GM19023 (cell line): ENCODE results near the gene CACNA1B.
A peak's percentile ranks its signal among the peaks of the same experiment; 100 is the strongest.
"Not testable (repeated sequence)": the region's sequence is repeated elsewhere in the genome, so short reads cannot be mapped to it uniquely, and the experiment has no call there.

ENCODE experiments used
- ATAC-seq: cut with Tn5 transposase; IDR thresholded peaks from one replicate; pipeline ENCODE4 v1.9.1; 2021; ENCODE audit warnings: mild to moderate bottlenecking, moderate library complexity; ENCODE audit not compliant: unreplicated experiment

The CACNA1B gene

DNA sequence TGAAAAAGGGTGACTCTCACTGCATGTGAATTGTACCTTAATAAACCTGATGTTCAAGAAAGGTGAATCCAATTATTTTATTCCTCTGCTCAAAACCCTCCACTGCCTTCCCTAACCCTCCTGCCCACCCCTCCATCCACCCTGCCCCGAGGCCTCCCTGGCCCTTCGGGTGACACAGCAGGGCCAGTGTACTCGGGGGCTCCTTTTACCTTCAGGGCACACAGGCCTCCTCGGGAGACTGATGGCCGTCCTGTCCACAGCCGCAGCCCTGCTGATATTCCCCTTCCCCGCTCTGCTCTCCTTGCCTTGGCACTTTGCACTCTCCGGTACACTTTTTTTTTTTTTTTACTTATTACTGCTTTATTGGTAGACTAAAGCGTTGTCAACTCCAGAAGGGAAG lies 234.0 kb downstream of the CACNA1B start:
- no peak for ATAC-seq

DNA sequence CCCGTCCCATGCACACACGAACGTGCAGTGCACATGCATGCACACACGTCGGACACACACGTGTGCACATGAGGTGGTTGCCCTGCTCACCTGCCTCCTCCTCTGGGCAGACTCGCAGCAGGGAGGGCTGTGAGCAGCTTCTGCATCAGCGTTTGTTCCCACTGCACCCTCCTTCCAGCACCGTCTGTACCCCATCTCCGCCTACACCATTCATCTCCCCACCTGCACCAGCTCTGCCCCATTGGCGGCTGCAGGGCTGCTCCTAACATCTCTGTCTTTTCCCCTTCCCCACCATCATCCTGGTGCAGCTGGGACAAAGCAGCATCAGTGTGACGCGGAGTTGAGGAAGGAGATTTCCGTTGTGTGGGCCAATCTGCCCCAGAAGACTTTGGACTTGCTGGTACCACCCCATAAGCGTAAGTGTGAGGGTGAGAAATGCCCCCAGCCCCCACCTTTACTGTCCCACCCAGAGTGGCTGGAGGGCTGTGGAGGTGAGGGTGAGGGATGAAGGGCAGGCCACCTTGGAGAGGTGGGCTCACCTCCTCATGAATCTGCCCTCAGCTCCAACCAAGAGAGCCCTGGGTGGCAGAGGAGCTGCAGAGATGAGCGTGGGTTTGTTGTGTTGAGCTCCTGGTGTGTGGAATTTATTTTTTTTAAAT lies 234.6 kb downstream of the CACNA1B start:
- no peak for ATAC-seq

DNA sequence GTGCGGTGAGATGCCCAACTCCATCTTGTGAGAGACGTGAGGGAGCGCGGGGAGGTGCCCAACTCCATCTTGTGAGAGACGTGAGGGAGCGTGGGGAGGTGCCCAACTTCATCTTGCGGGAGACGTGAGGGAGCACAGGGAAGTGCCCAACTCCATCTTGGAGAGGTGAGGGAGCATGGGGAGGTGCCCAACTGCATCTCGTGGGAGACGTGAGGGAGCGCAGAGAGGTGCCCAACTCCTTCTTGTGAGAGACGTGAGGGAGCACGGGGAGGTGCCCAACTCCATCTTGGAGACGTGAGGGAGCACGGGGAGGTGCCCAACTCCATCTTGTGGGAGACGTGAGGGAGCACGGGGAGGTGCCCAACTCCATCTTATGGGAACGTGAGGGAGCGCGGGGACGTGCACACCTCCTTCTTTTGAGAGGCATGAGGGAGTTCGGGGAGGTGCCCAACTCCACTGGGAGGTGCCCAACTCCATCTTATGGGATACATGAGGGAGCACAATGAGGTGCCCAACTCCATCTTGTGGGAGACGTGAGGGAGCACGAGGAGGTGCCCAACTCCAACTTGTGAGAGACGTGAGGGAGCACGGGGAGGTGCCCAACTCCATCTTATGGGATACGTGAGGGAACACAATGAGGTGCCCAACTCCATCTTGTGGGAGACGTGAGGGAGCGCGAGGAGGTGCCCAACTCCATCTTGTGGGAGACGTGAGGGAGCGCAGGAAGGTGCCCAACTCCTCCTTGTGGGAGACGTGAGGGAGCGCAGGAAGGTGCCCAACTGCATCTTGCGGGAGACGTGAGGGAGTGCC lies 235.4 kb downstream of the CACNA1B start:
- ATAC-seq = no peak

DNA sequence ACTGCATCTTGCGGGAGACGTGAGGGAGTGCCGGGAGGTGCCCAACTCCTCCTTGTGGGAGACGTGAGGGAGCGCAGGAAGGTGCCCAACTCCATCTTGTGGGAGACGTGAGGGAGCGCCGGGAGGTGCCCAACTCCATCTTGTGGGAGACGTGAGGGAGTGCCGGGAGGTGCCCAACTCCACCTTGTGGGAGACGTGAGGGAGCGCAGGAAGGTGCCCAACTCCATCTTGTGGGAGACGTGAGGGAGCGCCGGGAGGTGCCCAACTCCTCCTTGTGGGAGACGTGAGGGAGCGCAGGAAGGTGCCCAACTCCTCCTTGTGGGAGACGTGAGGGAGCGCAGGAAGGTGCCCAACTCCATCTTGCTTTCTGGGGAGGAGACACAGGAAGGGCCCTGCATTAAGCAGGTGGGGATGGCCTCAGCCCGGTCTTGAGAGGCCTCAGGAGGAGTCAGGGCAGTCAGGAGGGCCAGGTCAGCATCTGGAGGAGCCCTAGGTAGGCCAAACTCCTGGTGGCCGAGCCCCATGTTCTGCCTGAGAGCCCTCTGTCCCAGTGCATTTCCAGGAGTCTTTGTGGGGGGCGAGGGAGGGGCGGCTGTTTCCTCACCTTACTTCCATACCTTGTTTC lies 236.2 kb downstream of the CACNA1B start:
- ATAC-seq = not testable (repeated sequence)

DNA sequence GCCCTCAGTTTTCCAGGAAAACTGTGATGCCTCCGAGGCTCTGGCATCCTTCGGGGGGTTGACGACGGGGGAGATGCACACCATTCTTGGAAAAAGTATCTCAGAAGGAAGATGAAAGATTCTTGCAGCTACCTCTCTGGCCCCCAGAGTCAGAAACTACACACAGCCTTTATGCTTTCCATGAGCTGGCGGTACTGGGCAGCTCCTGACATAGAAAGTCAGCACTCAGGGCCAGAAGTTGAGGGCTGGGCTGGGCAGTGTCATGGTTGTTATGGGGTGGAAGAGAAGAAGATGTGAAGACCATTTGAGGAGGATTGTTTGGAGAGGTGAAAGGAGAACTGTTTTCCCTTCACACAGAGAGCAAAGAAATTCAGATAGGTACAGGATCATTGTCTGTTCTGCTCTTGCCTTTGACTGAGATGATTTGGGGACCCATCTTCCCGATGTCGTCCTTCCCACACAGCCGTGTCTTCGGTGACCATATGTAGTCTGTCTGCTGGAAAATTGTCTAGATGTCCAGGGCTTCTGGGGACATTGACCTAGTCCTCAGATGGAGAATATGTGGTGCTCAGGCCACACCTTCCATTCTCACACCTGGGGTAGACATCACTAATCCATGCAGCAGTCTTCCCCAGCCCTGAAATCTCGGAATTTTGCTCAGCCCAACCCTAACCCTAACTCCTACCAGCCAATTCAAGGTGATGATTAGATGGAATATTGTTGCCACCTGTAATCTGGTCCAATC lies 237.1 kb downstream of the CACNA1B start:
- ATAC-seq = no peak

DNA sequence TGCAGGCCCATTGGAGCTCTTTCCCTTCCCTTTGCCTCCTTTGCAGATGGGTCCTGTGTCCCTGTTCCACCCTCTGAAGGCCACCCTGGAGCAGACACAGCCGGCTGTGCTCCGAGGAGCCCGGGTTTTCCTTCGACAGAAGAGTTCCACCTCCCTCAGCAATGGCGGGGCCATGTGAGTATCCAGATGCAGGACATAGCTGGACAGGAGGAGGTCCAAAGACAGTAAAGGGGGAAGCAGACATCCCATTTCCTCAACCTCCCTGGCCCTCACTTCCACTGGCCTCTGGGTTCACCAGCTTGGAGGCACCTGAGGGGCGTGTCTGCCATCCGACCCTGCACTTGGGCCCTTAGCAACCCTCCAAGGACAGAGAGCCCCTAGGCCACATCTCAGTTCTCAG lies 237.9 kb downstream of the CACNA1B start:
- ATAC-seq = no peak

DNA sequence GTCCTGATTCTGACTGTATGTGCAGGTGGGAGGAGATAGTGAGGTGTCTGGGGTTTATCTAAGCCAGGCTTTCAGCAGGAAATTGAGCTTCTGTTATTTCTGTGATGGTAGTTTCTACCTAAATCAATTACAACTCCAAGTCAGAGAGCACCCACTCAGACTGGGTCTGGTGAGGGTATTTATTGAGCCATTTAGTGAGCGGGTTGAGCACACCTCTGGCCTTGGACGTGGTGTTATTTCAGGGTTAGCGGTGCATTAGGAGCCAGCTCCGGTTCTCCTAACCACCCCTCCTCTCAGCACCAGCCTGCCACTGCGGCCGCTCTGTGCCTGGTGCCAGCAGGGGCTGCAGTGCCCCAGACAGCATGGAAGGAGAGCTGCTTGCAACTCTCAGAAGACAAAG lies 238.9 kb downstream of the CACNA1B start:
- ATAC-seq = no peak

DNA sequence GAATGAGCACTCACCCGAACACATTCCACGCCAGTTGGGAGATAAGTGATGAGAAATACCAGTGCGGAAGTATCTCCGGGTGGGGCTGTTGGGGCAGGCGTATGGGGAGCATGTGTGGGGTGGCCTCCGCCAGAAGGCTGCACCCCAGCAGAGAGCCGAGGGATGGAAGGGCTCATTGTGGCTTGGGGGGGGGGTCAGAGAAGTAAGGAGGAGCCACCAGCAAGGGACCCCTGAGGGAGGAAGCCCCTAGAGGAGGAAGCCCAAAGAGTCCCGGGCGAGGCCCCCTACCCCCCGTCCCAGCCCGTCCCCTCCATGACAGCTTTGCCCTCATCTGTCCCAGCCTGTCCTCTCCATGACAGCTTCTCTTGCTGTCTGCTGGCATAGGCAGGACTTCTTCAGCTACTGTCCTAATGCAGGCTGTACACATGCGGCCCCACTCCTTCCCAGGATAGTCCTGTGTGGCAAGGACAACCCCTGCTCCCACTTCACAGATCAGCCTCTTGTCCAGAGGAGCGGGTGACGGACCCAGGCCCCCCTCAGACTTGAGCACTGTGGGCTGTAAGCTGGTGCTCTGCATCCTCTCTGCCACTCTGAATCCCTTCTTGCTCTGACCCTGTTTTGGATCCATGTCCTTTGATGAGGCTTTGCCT lies 239.6 kb downstream of the CACNA1B start:
- no peak for ATAC-seq

DNA sequence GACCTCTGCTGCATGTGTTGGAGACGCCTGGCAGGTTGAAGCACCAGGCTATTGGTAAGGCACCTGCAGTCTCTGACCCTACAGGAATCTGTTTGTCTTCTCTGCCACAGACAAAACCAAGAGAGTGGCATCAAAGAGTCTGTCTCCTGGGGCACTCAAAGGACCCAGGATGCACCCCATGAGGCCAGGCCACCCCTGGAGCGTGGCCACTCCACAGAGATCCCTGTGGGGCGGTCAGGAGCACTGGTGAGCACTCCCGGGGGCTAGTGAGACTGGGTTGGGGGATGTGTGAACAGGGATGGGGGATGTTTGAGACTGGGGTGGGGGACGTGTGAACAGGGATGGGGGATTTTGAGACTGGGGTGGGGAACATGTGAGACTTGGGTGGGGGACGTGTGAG lies 240.3 kb downstream of the CACNA1B start:
- ATAC-seq = no peak

DNA sequence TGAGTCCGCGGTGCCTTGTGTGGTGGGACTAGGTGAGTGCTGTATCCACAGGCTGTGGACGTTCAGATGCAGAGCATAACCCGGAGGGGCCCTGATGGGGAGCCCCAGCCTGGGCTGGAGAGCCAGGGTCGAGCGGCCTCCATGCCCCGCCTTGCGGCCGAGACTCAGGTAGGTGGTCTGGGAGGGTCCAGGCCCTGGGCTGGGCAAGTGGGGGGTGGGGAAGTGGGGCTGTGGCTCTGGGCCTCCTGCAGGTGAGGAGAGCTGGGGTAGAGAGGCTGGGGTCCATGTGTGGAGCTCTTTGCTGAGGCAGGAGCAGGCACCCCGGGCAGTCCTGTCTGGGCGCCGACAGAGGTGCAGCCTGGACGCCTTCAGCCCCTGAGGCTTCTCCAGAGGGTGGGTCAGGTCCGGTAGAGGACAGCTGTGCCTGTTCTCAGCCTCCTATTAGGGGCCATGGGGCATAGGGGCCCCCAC lies 241.1 kb downstream of the CACNA1B start:
- ATAC-seq = no peak

DNA sequence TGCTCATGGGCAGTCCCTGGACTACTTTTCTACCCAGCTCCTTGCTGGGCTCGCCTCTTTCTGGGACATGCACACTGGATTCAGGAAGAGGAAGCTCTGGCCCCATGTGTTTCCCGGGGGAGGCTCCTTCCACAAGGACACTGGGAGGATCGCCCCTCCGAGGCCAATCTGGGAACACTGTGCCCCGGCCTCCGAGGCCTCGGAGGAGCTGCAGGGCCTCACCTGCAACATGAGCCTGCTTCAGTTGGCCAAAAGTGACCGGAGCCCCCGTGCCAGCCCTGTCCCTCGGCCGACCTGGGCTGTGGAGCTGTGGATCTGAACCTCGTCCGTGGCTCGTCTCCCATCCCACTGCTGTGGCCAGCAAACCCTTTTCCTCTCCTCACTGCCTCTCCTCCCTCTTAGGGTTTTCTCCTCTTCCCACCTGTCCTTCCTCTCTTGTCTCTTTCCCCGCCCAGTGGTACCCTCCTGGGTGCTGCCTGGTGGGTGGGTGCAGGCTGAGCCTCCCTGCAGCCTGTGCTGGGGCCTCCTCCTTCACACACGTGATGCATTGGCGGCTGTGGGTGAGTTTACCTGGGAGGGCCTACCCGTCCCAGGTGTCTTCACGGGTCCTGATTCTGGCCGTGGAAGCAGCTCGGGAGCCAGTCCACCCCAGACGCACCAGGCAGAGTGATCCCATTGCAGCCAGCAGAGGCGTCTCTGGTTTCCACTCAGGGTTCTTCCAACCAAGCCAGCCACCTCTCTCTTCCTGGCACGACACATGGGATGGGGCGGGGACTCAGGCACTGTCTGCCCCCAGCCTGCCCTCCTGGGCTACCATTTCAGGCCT lies 241.8 kb downstream of the CACNA1B start:
- no peak for ATAC-seq

DNA sequence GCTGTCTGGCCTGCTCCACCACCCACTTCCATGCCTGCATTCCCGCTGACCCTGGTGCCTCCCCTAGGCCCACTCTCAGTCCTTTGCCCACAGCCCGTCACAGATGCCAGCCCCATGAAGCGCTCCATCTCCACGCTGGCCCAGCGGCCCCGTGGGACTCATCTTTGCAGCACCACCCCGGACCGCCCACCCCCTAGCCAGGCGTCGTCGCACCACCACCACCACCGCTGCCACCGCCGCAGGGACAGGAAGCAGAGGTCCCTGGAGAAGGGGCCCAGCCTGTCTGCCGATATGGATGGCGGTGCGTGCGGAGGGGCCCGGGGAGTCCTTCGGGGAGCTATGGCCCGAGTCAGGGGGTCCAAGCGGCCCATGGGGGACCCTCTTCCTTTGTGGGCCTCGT lies 242.5 kb downstream of the CACNA1B start:
- ATAC-seq = no peak

DNA sequence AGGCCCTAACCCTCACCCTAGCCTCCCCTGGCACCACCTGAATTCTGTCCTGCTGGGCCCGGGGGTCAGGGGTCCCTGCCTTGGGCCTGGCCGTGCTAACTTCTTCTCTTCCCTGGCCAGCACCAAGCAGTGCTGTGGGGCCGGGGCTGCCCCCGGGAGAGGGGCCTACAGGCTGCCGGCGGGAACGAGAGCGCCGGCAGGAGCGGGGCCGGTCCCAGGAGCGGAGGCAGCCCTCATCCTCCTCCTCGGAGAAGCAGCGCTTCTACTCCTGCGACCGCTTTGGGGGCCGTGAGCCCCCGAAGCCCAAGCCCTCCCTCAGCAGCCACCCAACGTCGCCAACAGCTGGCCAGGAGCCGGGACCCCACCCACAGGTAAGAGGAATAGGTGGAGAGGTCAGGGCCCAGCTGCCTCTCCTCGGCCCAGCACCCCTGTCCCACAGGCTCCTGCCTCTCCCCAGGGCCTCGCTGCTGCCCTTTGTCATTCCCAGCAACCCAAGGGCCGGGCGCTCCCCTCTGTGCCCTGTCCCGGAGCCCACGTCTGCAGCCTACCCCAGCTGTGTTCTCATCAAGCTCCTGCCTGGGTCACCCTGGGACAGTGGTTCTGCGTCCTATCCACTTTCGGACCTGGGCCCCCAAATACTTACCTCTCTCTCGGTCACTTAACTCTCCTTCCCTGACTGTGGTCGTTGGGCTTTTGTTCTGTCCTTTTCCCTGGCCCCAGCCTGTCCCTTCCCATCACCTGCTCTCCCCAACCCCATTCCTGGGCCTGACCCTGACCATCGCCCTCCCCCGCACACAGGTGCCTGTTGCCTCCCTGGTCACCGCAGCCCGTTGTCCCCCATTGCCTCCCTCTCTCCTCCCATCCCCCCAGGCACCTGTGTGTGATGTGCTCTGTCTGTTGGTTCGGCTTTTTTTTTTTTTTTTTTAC lies 243.2 kb downstream of the CACNA1B start:
- no peak for ATAC-seq

DNA sequence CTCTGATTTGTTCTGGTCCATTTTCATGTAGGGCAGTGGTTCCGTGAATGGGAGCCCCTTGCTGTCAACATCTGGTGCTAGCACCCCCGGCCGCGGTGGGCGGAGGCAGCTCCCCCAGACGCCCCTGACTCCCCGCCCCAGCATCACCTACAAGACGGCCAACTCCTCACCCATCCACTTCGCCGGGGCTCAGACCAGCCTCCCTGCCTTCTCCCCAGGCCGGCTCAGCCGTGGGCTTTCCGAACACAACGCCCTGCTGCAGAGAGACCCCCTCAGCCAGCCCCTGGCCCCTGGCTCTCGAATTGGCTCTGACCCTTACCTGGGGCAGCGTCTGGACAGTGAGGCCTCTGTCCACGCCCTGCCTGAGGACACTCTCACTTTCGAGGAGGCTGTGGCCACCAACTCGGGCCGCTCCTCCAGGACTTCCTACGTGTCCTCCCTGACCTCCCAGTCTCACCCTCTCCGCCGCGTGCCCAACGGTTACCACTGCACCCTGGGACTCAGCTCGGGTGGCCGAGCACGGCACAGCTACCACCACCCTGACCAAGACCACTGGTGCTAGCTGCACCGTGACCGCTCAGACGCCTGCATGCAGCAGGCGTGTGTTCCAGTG lies 244.0 kb downstream of the CACNA1B start:
- no peak for ATAC-seq

DNA sequence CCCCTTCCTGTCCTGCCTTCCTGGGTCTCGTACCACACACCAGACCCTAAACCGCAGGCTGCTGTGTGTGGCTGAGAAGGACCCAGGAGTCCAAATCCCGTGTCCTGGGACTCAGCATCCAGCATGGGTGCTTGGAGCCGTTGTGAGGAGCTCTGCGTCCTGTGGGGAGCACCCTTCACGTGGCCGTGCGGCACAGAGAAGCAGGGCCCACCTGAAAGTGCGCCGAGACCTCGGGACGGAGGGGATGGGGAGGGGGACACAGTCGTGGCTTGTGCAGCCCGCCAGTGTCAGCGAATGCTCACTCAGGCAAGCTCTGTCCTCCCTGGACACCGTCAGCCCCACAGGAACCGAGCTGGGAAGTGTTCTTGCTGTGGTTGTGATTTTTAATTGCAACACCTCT lies 244.6 kb downstream of the CACNA1B start:
- no peak for ATAC-seq

DNA sequence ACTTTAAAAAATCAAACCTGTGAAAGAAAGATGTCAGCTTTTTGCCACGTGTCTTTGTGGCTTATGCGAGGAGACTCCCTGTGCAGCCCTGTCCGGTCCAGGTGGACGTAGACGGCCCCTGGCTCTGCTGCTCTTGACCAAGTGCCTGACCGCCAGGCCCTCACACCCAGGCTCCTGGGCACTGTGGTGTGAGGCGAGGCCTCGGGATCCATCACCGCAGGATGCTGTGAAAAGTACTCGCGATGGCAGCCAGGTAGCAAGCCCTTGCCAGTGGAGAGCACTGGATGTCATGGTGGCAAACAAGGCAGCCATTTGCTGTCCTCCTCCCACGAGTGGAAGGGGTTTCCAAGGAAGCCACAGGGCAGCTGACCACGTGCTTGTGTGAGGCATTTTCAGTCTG lies 245.1 kb downstream of the CACNA1B start:
- no peak for ATAC-seq

DNA sequence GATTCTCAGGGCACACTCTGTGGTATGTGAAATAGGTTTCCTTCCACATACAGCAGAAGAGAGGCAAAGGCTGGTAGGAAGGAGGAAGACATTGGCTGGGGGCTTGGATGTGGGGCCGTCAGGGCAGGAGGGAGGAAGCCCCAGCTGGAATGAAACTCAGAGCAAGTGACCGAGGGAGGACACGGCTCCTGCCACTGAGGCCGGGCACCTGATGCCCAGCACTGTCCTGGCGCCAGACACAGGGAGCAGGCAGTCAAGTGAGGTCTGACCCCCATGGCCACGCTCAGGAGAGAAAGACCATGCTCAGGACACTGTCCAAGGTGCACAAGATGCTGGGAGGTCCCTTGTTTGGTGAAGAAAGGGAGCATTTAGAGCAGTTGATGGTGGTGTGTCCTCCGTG lies 245.5 kb downstream of the CACNA1B start:
- no peak for ATAC-seq

DNA sequence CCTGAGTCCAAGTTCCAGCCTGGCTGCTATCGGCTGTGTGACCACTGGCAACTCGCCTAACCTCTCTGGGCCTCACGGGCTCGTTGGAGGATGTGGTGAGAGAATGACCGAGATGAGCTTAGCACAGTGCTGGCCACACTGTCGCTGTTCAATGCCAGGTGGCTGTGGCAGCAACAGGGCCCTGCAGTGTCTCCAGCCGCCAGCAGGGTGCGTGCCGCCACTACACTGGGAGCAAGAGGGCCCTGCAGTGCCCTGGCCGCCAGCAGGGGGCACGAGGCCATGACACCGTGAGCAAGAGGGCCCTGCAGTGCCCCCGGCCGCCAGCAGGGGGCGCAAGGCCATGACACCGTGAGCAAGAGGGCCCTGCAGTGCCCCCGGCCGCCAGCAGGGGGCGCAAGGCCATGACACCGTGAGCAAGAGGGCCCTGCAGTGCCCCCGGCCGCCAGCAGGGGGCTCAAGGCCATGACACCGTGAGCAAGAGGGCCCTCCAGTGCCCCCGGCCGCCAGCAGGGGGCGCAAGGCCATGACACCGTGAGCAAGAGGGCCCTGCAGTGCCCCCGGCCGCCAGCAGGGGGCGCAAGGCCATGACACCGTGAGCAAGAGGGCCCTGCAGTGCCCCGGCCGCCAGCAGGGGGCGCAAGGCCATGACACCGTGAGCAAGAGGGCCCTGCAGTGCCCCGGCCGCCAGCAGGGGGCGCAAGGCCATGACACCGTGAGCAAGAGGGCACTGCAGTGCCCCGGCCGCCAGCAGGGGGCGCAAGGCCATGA lies 248.7 kb downstream of the CACNA1B start:
- peak; percentile 73 for ATAC-seq
